K562 (cell line): ENCODE measurements around the gene DDRGK1. TPM values are rescaled to one million over a fixed set of nuclear protein-coding genes. Genes with fewer than 3 reads are reported as not detected.

Experiments
- BRD4 ChIP-seq: fragments of 200-600 bp; sonication (generic); IDR thresholded peaks from 2 replicates; pipeline ENCODE4 v1.6.1; 2017; ENCODE audit warnings: inconsistent platforms
- ETV6 ChIP-seq, 3 experiments: fragments of 150-350 bp in 1 of 3; sonication (generic) in 1 of 3; formaldehyde crosslinking in 1 of 3; IDR thresholded peaks; 2 replicates each; pipeline versions ENCODE4 v1.6.1 to v1.8.0; 2014 to 2022; ENCODE audit warnings: borderline replicate concordance in 2 of 3, low read depth in 2 of 3, antibody characterized with exemption in 1 of 3, low read length in 1 of 3, mild to moderate bottlenecking in 1 of 3, missing genetic modification reagents in 1 of 3
- GABPB1 ChIP-seq: sonication (generic); formaldehyde crosslinking; IDR thresholded peaks from 2 replicates; pipeline ENCODE4 v1.8.0; 2022; ENCODE audit warnings: mild to moderate bottlenecking, missing genetic modification reagents
- KDM4B ChIP-seq, 2 experiments: fragments of 450-650 bp in 1 of 2; sonication (generic) in 1 of 2; IDR thresholded peaks; 2 replicates each; pipeline ENCODE4 v1.6.1; 2016 to 2017; ENCODE audit warnings: borderline replicate concordance in 2 of 2, antibody characterized with exemption in 1 of 2, low read depth in 1 of 2, mild to moderate bottlenecking in 1 of 2
- MAX ChIP-seq: sonication (generic); formaldehyde crosslinking; IDR thresholded peaks from 2 replicates; pipeline ENCODE4 v1.9.0; 2022; ENCODE audit warnings: mild to moderate bottlenecking, missing genetic modification reagents
- MAZ ChIP-seq, 2 experiments: fragments of 450-650 bp in 1 of 2; sonication (generic) in 1 of 2; formaldehyde crosslinking; IDR thresholded peaks in 1 of 2; conservative IDR thresholded peaks in 1 of 2; 2 replicates each; pipeline versions ENCODE4 v1.4.0 to v1.5.0; 2020; ENCODE audit warnings: mild to moderate bottlenecking in 1 of 2, missing genetic modification reagents in 1 of 2
- PHF20 ChIP-seq: fragments of 450-650 bp; IDR thresholded peaks from 2 replicates; pipeline ENCODE4 v1.6.1; 2018; ENCODE audit not compliant: partially characterized antibody
- RBBP5 ChIP-seq: fragments of 200-600 bp; sonication (generic); IDR thresholded peaks from 2 replicates; pipeline ENCODE4 v1.6.1; 2012; ENCODE audit warnings: borderline replicate concordance, mild to moderate bottlenecking, low read length, control low read depth, inconsistent platforms; ENCODE audit not compliant: insufficient read depth, poor library complexity, severe bottlenecking
- THRB ChIP-seq: fragments of 450-650 bp; formaldehyde crosslinking; conservative IDR thresholded peaks from 2 replicates; pipeline ENCODE4 v1.4.0; 2022; ENCODE audit warnings: mild to moderate bottlenecking, missing genetic modification characterization
- ZFX ChIP-seq: sonication (generic); formaldehyde crosslinking; IDR thresholded peaks from 2 replicates; pipeline ENCODE4 v1.8.0; 2022; ENCODE audit warnings: mild to moderate bottlenecking, missing genetic modification reagents, moderate library complexity
- polyA plus RNA-seq, 8 experiments: library from polyadenylated mRNA; depleted of rRNA in 4 of 8; stranded (reverse) in 5 of 8; unstranded in 3 of 8; fragments of >200 nt; fragmentation: Nextera tagmentation in 2 of 8; fragmentation: Illumina TruSeq in 1 of 8; extraction: Ambion mirVana in 2 of 8; extraction: Trizol in 1 of 8; gene quantifications; 2 replicates each; pipeline versions ENCODE4 v1.2.1 to v1.2.3, GENCODE V29; 2011 to 2014; ENCODE audit warnings: inconsistent platforms in 1 of 8, missing spikeins in 1 of 8
- total RNA-seq, 7 experiments: library from RNA; depleted of rRNA in 6 of 7; stranded (reverse); fragments of >200 nt in 6 of 7; fragmentation: Illumina TruSeq in 2 of 7; extraction: Trizol in 2 of 7; gene quantifications; 2 replicates each; pipeline versions ENCODE4 v1.2.1 to v1.2.3, GENCODE V29; 2011 to 2021; ENCODE audit warnings: low replicate concordance in 1 of 7
- TF ChIP-seq, protein P1 (sequence below): fragments of 200-800 bp; sonication (Bioruptor generic); IDR thresholded peaks from 2 replicates; pipeline ENCODE4 v1.6.1; 2017; ENCODE audit warnings: missing genetic modification characterization, missing compliant biosample characterization
- TF ChIP-seq, protein P2 (sequence below): fragments of 450-650 bp; IDR thresholded peaks from 2 replicates; pipeline ENCODE4 v1.6.1; 2016; ENCODE audit warnings: borderline replicate concordance
- TF ChIP-seq, protein P3 (sequence below): fragments of 200-800 bp; sonication (Bioruptor generic); IDR thresholded peaks from 2 replicates; pipeline ENCODE4 v1.6.1; 2017; ENCODE audit warnings: missing genetic modification characterization, missing compliant biosample characterization
- TF ChIP-seq, protein P4 (sequence below), 2 experiments: IDR thresholded peaks; 2 replicates each; pipeline ENCODE4 v1.6.1; 2011; ENCODE audit warnings: borderline replicate concordance in 1 of 2, control low read depth in 1 of 2, low read depth in 1 of 2, low read length in 1 of 2, mild to moderate bottlenecking in 1 of 2, mixed read lengths in 1 of 2, moderate library complexity in 1 of 2; ENCODE audit not compliant: insufficient read depth in 1 of 2, insufficient read length in 1 of 2, poor library complexity in 1 of 2, severe bottlenecking in 1 of 2; ENCODE audit errors: extremely low read depth in 1 of 2
- TF ChIP-seq, protein P5 (sequence below): sonication (generic); IDR thresholded peaks from 2 replicates; pipeline ENCODE4 v1.6.1; 2016

Gene DDRGK1
- total and polyA plus RNA-seq, 9 of the 15 experiments (the other 6 are each of a cell fraction or from before 2014, with no cell fraction given), result 2.3 to 54.4 (median 29.1) TPM

- TF ChIP-seq, protein P1, sequence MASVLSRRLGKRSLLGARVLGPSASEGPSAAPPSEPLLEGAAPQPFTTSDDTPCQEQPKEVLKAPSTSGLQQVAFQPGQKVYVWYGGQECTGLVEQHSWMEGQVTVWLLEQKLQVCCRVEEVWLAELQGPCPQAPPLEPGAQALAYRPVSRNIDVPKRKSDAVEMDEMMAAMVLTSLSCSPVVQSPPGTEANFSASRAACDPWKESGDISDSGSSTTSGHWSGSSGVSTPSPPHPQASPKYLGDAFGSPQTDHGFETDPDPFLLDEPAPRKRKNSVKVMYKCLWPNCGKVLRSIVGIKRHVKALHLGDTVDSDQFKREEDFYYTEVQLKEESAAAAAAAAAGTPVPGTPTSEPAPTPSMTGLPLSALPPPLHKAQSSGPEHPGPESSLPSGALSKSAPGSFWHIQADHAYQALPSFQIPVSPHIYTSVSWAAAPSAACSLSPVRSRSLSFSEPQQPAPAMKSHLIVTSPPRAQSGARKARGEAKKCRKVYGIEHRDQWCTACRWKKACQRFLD (CRISPR knock-in tag), result no peak
- no peak for TF ChIP-seq THRB (CRISPR knock-in tag)
- TF ChIP-seq, protein P2, sequence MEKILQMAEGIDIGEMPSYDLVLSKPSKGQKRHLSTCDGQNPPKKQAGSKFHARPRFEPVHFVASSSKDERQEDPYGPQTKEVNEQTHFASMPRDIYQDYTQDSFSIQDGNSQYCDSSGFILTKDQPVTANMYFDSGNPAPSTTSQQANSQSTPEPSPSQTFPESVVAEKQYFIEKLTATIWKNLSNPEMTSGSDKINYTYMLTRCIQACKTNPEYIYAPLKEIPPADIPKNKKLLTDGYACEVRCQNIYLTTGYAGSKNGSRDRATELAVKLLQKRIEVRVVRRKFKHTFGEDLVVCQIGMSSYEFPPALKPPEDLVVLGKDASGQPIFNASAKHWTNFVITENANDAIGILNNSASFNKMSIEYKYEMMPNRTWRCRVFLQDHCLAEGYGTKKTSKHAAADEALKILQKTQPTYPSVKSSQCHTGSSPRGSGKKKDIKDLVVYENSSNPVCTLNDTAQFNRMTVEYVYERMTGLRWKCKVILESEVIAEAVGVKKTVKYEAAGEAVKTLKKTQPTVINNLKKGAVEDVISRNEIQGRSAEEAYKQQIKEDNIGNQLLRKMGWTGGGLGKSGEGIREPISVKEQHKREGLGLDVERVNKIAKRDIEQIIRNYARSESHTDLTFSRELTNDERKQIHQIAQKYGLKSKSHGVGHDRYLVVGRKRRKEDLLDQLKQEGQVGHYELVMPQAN, result peak; percentile 98
- TF ChIP-seq MAZ (CRISPR knock-in tag; conservative IDR thresholded peaks at IDR 0.05 in 1 of 2, IDR thresholded peaks at IDR 0.05 in 1 of 2), result peak in 1 of 2 experiments; percentile 38; a peak in 1 of 4 replicates
- peak; percentile 89 for TF ChIP-seq PHF20
- peak; percentile 70 for TF ChIP-seq MAX (CRISPR knock-in tag)
- TF ChIP-seq, protein P3, sequence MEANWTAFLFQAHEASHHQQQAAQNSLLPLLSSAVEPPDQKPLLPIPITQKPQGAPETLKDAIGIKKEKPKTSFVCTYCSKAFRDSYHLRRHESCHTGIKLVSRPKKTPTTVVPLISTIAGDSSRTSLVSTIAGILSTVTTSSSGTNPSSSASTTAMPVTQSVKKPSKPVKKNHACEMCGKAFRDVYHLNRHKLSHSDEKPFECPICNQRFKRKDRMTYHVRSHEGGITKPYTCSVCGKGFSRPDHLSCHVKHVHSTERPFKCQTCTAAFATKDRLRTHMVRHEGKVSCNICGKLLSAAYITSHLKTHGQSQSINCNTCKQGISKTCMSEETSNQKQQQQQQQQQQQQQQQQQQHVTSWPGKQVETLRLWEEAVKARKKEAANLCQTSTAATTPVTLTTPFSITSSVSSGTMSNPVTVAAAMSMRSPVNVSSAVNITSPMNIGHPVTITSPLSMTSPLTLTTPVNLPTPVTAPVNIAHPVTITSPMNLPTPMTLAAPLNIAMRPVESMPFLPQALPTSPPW (CRISPR knock-in tag), result peak; percentile 33; the same call in 1 of the 2 replicates
- TF ChIP-seq BRD4, result no peak
- TF ChIP-seq KDM4B (IDR thresholded peaks at IDR 0.05; ENCODE audit: borderline replicate concordance in 2 of 2, low read depth in 1 of 2), result peak in 1 of 2 experiments; percentile 36; a peak in 1 of 4 replicates
- TF ChIP-seq, protein P4, sequence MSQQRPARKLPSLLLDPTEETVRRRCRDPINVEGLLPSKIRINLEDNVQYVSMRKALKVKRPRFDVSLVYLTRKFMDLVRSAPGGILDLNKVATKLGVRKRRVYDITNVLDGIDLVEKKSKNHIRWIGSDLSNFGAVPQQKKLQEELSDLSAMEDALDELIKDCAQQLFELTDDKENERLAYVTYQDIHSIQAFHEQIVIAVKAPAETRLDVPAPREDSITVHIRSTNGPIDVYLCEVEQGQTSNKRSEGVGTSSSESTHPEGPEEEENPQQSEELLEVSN (IDR thresholded peaks at IDR 0.05; ENCODE audit: borderline replicate concordance in 1 of 2, extremely low read depth in 1 of 2, insufficient read depth in 1 of 2, insufficient read length in 1 of 2, low read depth in 1 of 2, low read length in 1 of 2, poor library complexity in 1 of 2, severe bottlenecking in 1 of 2), result peak in 1 of 2 experiments; percentile 28
- peak in 1 of 2 experiments; percentile 65; a peak in 1 of 4 replicates for TF ChIP-seq ETV6 (IDR thresholded peaks at IDR 0.05; ENCODE audit: borderline replicate concordance in 1 of 2, low read depth in 2 of 2, low read length in 1 of 2)
- no peak for TF ChIP-seq ETV6 (CRISPR knock-in tag; IDR thresholded peaks at IDR 0.05; ENCODE audit: borderline replicate concordance)
- TF ChIP-seq GABPB1 (CRISPR knock-in tag), result peak; percentile 81
- TF ChIP-seq, protein P5, sequence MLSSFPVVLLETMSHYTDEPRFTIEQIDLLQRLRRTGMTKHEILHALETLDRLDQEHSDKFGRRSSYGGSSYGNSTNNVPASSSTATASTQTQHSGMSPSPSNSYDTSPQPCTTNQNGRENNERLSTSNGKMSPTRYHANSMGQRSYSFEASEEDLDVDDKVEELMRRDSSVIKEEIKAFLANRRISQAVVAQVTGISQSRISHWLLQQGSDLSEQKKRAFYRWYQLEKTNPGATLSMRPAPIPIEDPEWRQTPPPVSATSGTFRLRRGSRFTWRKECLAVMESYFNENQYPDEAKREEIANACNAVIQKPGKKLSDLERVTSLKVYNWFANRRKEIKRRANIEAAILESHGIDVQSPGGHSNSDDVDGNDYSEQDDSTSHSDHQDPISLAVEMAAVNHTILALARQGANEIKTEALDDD, result no peak
- TF ChIP-seq RBBP5, result peak; percentile 58
- TF ChIP-seq ZFX (CRISPR knock-in tag), result peak; percentile 65
Observed at GRCh38 chr20:3209257-3209945, 4.9 kb upstream of the DDRGK1 start, which contains the start of gene ITPA (continued).
